Measurements from ENCODE around the gene FAM25G.

The FAM25G gene

GRCh38 chr10:47444047-47444446, 47.5 kb downstream of the FAM25G start:
- Histone ChIP-seq H3K9ac (ENCODE audit: low read length) (no peak overlapping the region), H4K20me1 (ENCODE audit: low read depth, low read length) (no peaks in the 10 kb centered on the region), H3K79me2 (ENCODE audit: insufficient read depth, low read length) (no peaks in the 10 kb centered on the region), H2AFZ (ENCODE audit: low read depth, low read length, severe bottlenecking) (no peak overlapping the region), H3K27me3 (ENCODE audit: low read length) (no peaks in the 10 kb centered on the region), H3K4me2 (ENCODE audit: low read depth, low read length, poor library complexity, severe bottlenecking) (no peak overlapping the region), H3K36me3 (ENCODE audit: low read length) (no peaks in the 10 kb centered on the region), H3F3A (ENCODE audit: insufficient read depth) (no peaks in the 10 kb centered on the region), H3K9me3 (ENCODE audit: insufficient read depth, low read length) (no peaks in the 10 kb centered on the region), H3K9me2 (replicated peaks; ENCODE audit: insufficient read depth, low read length) (no peaks in the 10 kb centered on the region), H3K27ac (ENCODE audit: low read depth, low read length) (no peak overlapping the region), H3K4me3 (ENCODE audit: insufficient read depth, low read length, poor library complexity, severe bottlenecking) (no peak overlapping the region)
- no peak for TF ChIP-seq CTCF (IDR thresholded peaks at IDR 0.05; ENCODE audit: insufficient read depth, low read length, poor library complexity, severe bottlenecking)

- no peaks in the 10 kb centered on the region for H3K9me3 ChIP-seq (ENCODE audit: insufficient read depth, low read length)
- H3K27me3 ChIP-seq (ENCODE audit: low read length): no peaks in the 10 kb centered on the region
- H2AFZ ChIP-seq (ENCODE audit: low read depth, low read length, severe bottlenecking): no peak overlapping the region
- H3K27ac ChIP-seq (ENCODE audit: low read depth, low read length): no peak overlapping the region
- H3K9ac ChIP-seq (ENCODE audit: low read length): no peak overlapping the region
- no peaks in the 10 kb centered on the region for H4K20me1 ChIP-seq (ENCODE audit: low read depth, low read length)
- H3K36me3 ChIP-seq (ENCODE audit: low read length): no peaks in the 10 kb centered on the region
- no peaks in the 10 kb centered on the region for H3K79me2 ChIP-seq (ENCODE audit: insufficient read depth, low read length)
- H3K9me2 ChIP-seq (replicated peaks; ENCODE audit: insufficient read depth, low read length): no peaks in the 10 kb centered on the region
- H3F3A ChIP-seq (ENCODE audit: insufficient read depth): no peaks in the 10 kb centered on the region
- H3K4me2 ChIP-seq (ENCODE audit: low read depth, low read length, poor library complexity, severe bottlenecking): no peak overlapping the region
- H3K4me3 ChIP-seq (ENCODE audit: insufficient read depth, low read length, poor library complexity, severe bottlenecking): no peak overlapping the region
- no peak for TF ChIP-seq EZH2phosphoT487 (conservative IDR thresholded peaks at IDR 0.05; ENCODE audit: low read length)
- TF ChIP-seq CTCF (IDR thresholded peaks at IDR 0.05; ENCODE audit: insufficient read depth, low read length, poor library complexity, severe bottlenecking): no peak
These were observed 48.4 kb downstream of the FAM25G start for GRCh38 chr10:47443145-47443544.

GRCh38 chr10:47442351-47442750, 49.1 kb downstream of the FAM25G start:
- H3K9me3 ChIP-seq (ENCODE audit: insufficient read depth, low read length): no peaks in the 10 kb centered on the region
- no peaks in the 10 kb centered on the region for H4K20me1 ChIP-seq (ENCODE audit: low read depth, low read length)
- H3K4me2 ChIP-seq (ENCODE audit: low read depth, low read length, poor library complexity, severe bottlenecking): no peak overlapping the region
- H3K79me2 ChIP-seq (ENCODE audit: insufficient read depth, low read length): no peaks in the 10 kb centered on the region
- no peak overlapping the region for H3K9ac ChIP-seq (ENCODE audit: low read length)
- H3K27me3 ChIP-seq (ENCODE audit: low read length): no peaks in the 10 kb centered on the region
- H3K27ac ChIP-seq (ENCODE audit: low read depth, low read length): no peak overlapping the region
- H3K9me2 ChIP-seq (replicated peaks; ENCODE audit: insufficient read depth, low read length): no peaks in the 10 kb centered on the region
- no peaks in the 10 kb centered on the region for H3F3A ChIP-seq (ENCODE audit: insufficient read depth)
- H3K4me3 ChIP-seq (ENCODE audit: insufficient read depth, low read length, poor library complexity, severe bottlenecking): no peak overlapping the region
- H3K36me3 ChIP-seq (ENCODE audit: low read length): no peaks in the 10 kb centered on the region
- TF ChIP-seq CTCF (IDR thresholded peaks at IDR 0.05; ENCODE audit: insufficient read depth, low read length, poor library complexity, severe bottlenecking) (no peak), EZH2phosphoT487 (conservative IDR thresholded peaks at IDR 0.05; ENCODE audit: low read length) (no peak)
- no peak overlapping the region for H2AFZ ChIP-seq (ENCODE audit: low read depth, low read length, severe bottlenecking)

- H3K36me3 ChIP-seq (ENCODE audit: low read length): no peaks in the 10 kb centered on the region
- no peak overlapping the region for H3K9ac ChIP-seq (ENCODE audit: low read length)
- no peak overlapping the region for H3K4me3 ChIP-seq (ENCODE audit: insufficient read depth, low read length, poor library complexity, severe bottlenecking)
- no peaks in the 10 kb centered on the region for H3K9me2 ChIP-seq (replicated peaks; ENCODE audit: insufficient read depth, low read length)
- no peaks in the 10 kb centered on the region for H3K79me2 ChIP-seq (ENCODE audit: insufficient read depth, low read length)
- TF ChIP-seq EZH2phosphoT487 (conservative IDR thresholded peaks at IDR 0.05; ENCODE audit: low read length) (no peak), CTCF (IDR thresholded peaks at IDR 0.05; ENCODE audit: insufficient read depth, low read length, poor library complexity, severe bottlenecking) (no peak)
- no peaks in the 10 kb centered on the region for H3F3A ChIP-seq (ENCODE audit: insufficient read depth)
- H3K9me3 ChIP-seq (ENCODE audit: insufficient read depth, low read length): no peaks in the 10 kb centered on the region
- H3K27ac ChIP-seq (ENCODE audit: low read depth, low read length): no peak overlapping the region
- no peak overlapping the region for H2AFZ ChIP-seq (ENCODE audit: low read depth, low read length, severe bottlenecking)
- no peaks in the 10 kb centered on the region for H4K20me1 ChIP-seq (ENCODE audit: low read depth, low read length)
- H3K27me3 ChIP-seq (ENCODE audit: low read length): no peaks in the 10 kb centered on the region
- no peak overlapping the region for H3K4me2 ChIP-seq (ENCODE audit: low read depth, low read length, poor library complexity, severe bottlenecking)
These were observed 49.6 kb downstream of the FAM25G start for GRCh38 chr10:47441938-47442337.
